ENCODE measurements around the gene XPR1. TPM values are rescaled to one million over a fixed set of nuclear protein-coding genes. Genes with fewer than 3 reads are reported as not detected.
"Not testable (repeated sequence)": the region's sequence is repeated elsewhere in the genome, so short reads cannot be mapped to it uniquely, and the experiment has no call there.

XPR1 gene
- total RNA-seq, 4 donors from 2014 or later, result 15.8 to 26.7 (median 22.8) TPM

DNA sequence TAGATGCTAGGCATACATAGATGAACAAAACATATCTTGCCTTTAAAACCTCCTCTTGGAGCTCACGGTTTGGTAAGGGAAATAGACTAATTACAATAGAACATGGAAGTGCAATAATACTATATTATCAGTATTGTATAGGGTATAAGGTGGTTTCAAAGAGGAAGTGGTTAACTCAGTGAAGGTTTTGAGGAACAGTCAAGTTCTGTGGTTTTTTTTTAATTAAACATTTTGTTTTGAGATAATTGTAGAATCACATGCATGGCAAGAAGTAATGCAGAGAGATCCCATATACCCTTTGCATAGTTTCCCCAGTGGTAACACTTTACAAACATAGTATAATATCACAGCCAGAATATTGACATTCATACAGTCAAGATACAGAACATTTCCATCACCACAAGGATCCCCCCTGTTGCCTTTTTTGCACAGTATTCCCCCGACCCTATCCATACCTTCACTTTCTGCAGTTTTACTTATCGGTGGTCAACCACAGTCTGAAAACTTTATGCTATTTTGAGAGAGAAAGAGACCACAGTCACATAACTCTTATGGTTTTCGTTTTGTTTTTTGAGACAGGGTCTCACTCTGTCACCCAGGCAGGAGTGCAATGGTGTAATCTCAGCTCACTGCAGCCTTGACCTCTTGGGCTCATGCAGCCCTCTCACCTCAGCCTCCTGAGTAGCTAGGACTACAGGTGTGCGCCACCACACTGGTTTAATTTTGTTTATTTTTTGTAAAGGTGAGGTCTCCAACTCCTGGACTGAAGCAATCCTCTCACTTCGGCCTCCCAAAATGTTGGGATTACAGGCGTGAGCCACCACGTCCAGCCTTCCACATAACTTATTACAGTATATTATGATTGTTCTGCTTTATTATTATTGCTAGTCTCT lies 220.4 kb downstream of the XPR1 start:
- peaks cover 0 to 4% (median 2%) of the 10 kb centered on the region in 4 donors for H3K36me3 ChIP-seq
- H3K4me1 ChIP-seq, result peaks cover 2 to 9% (median 6%) of the 10 kb centered on the region in 4 donors
- H3K9me3 ChIP-seq, result no peaks in the 10 kb centered on the region
- TF ChIP-seq POLR2AphosphoS5 (IDR thresholded peaks at IDR 0.05) (no peak), POLR2A (IDR thresholded peaks at IDR 0.05; ENCODE audit: low read depth) (no peak), EP300 (IDR thresholded peaks at IDR 0.05) (no peak)
- TF ChIP-seq, protein P1, sequence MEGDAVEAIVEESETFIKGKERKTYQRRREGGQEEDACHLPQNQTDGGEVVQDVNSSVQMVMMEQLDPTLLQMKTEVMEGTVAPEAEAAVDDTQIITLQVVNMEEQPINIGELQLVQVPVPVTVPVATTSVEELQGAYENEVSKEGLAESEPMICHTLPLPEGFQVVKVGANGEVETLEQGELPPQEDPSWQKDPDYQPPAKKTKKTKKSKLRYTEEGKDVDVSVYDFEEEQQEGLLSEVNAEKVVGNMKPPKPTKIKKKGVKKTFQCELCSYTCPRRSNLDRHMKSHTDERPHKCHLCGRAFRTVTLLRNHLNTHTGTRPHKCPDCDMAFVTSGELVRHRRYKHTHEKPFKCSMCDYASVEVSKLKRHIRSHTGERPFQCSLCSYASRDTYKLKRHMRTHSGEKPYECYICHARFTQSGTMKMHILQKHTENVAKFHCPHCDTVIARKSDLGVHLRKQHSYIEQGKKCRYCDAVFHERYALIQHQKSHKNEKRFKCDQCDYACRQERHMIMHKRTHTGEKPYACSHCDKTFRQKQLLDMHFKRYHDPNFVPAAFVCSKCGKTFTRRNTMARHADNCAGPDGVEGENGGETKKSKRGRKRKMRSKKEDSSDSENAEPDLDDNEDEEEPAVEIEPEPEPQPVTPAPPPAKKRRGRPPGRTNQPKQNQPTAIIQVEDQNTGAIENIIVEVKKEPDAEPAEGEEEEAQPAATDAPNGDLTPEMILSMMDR (IDR thresholded peaks at IDR 0.05), result no peak
- 92% methylated on average over 8 of the region's 8 CpGs for WGBS
- no peak for DNase-seq (ENCODE audit: extremely low spot score)
- intact Hi-C loops (cut with DNase I), result no loop called here
- no peak overlapping the region for H3K27ac ChIP-seq (replicated peaks in 1 of 4)
- H3K27me3 ChIP-seq, result no peaks in the 10 kb centered on the region
- H3K4me3 ChIP-seq, result no peak overlapping the region

DNA sequence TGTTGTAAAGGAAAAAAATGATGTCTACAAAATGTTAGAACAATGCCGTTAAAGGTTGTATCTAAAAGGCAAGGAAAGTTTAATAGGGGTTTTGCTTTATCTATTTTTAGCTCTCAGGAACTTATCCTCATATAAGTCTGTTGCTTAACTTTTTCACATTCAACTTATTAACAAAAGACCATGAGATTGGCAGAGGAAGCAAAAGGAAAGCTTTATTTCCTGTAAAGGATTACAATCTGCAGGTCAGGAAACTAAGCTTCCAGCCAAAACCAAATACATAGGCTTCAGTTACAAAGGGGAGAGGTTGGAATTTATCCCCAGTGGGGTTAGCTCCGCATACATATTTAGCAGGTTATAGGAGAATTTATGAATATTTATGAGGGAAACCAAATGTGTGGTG lies 222.2 kb downstream of the XPR1 start:
- 66% methylated on average over 2 of the region's 2 CpGs for WGBS

DNA sequence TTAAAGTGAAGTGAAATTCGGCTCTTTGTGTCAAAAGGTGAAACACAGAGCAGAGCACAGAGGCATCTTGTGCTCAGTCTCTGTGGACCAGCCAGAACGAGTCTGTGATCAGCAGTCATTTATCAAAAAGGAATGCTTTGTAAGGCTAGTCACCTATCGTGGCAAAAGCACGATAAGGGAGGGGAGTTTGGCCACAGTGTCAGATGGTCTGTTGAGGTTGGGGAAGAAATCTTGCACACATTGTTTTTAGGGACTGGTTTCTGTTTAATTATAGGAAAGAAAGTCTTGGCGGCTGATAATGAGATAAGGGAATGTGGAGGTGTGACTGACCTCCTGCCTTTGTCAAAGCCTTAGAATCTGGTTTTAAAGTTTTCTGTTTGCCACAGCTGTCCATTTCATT lies 222.6 kb downstream of the XPR1 start:
- TF ChIP-seq EP300 (IDR thresholded peaks at IDR 0.05) (no peak), POLR2AphosphoS5 (IDR thresholded peaks at IDR 0.05) (no peak)
- TF ChIP-seq, protein P1 (IDR thresholded peaks at IDR 0.05), result no peak
- Histone ChIP-seq H3K27ac (replicated peaks in 1 of 4) (no peak overlapping the region), H3K27me3 (no peaks in the 10 kb centered on the region), H3K9me3 (no peaks in the 10 kb centered on the region), H3K4me1 (peaks cover 2 to 9% (median 6%) of the 10 kb centered on the region in 4 donors), H3K4me3 (no peak overlapping the region), H3K36me3 (peaks cover 0 to 4% (median 2%) of the 10 kb centered on the region in 4 donors)
- 59% methylated on average over 5 of the region's 5 CpGs for WGBS
- intact Hi-C loops (cut with DNase I), result no loop called here
- no peak for DNase-seq (ENCODE audit: extremely low spot score)

More for the DNA sequence above, 222.2 kb downstream of the XPR1 start:
- Histone ChIP-seq H3K27me3 (no peaks in the 10 kb centered on the region), H3K36me3 (peaks cover 0 to 4% (median 2%) of the 10 kb centered on the region in 4 donors), H3K4me3 (no peak overlapping the region), H3K4me1 (peaks cover 2 to 9% (median 6%) of the 10 kb centered on the region in 4 donors), H3K27ac (replicated peaks in 1 of 4) (no peak overlapping the region), H3K9me3 (no peaks in the 10 kb centered on the region)
- DNase-seq (ENCODE audit: extremely low spot score), result no peak
- intact Hi-C loops (cut with DNase I), result no loop called here
- TF ChIP-seq POLR2AphosphoS5 (IDR thresholded peaks at IDR 0.05) (no peak), EP300 (IDR thresholded peaks at IDR 0.05) (no peak), POLR2A (IDR thresholded peaks at IDR 0.05; ENCODE audit: low read depth) (no peak)

GRCh38 chr1:180857947-180858725 lies 226.3 kb downstream of the XPR1 start:
- Histone ChIP-seq H3K4me1 (peaks cover 7 to 17% (median 11%) of the 10 kb centered on the region in 4 donors), H3K27ac (replicated peaks in 1 of 4) (peak overlapping the region in 1 of 4 donors; percentile 21)
- DNase-seq (ENCODE audit: extremely low spot score); H3K4me3 ChIP-seq; H3K36me3 ChIP-seq; H3K9me3 ChIP-seq; H3K27me3 ChIP-seq; intact Hi-C loops (cut with DNase I): not testable (repeated sequence)
- 93% methylated on average over 7 of the region's 7 CpGs for WGBS

DNA sequence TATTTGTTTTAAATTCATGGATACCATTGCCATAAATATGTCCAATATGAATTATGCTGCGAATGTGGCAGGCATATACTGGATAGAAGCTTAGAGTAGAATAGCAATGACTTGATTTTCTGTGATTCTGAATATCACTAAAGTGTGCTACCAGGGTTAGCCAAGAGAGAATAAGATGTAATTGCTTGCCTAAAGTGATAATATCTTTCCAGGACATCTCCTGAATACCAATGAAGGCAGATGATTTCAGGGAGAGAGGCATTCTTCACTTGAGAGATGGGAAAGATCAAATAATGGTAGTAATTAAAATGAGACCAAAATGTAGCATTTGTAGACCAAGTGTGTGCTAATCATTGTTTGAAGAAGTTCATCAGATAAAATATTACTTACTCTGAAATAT lies 227.5 kb downstream of the XPR1 start:
- no peaks in the 10 kb centered on the region for H3K27me3 ChIP-seq
- no peak overlapping the region for H3K27ac ChIP-seq (replicated peaks in 1 of 4)
- intact Hi-C loops (cut with DNase I), result no loop called here
- H3K4me3 ChIP-seq, result no peak overlapping the region
- peaks cover 3 to 11% (median 7%) of the 10 kb centered on the region in 4 donors for H3K4me1 ChIP-seq
- WGBS, result 100% methylated on average over 1 of the region's 1 CpG
- DNase-seq (ENCODE audit: extremely low spot score), result no peak
- H3K36me3 ChIP-seq, result peaks cover 0 to 13% (median 4%) of the 10 kb centered on the region in 4 donors
- TF ChIP-seq, protein P1 (IDR thresholded peaks at IDR 0.05), result no peak
- TF ChIP-seq POLR2A (IDR thresholded peaks at IDR 0.05; ENCODE audit: low read depth) (no peak), EP300 (IDR thresholded peaks at IDR 0.05) (no peak), POLR2AphosphoS5 (IDR thresholded peaks at IDR 0.05) (no peak)
- no peaks in the 10 kb centered on the region for H3K9me3 ChIP-seq

Data from esophagus muscularis mucosa (tissue), 4 donors.